ENCODE results near the gene CORO1C.

The CORO1C gene

DNA sequence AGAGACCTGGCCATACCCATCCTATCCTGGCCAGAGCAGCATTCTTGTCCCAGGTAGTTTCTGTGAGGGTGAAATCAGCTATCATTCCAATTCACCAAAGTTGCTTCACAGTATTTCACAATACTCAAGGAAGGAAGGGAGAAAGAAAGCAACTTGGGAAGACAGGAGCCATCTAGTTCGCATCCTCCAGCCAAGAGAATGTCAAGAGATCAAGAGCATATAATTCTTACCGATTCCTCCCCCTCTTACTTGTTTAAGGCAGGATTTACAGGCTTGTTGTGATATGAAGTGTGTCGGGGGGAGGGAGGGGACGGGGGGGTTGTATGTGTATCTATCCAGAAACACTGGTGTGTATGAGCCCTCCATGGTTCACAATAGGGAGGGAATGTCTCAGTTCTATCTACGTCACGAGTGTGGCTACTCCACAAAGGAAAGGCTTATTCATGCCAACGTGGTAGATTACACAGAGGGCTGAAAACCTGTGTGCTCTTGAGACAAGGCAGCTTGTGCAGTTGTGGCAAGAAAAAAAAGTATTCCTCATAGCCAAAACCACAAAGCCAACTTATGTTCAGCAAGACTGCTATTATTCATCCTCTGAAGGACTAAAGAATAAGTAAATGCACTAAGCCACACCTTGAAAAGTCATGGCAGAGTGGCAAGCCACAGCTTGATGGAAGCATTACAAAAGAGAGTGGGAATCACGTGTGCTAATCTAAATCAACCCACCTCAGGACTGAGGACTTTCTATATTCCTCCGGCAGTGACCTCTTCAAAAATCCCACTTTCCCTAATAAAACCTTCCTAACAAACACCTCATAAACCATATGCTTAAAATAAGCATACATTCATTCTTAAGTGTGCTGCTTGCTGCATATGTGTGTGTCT, 35.0 kb downstream of the CORO1C start:
- DNase-seq = peak in 1 of 2 experiments; percentile 11

DNA sequence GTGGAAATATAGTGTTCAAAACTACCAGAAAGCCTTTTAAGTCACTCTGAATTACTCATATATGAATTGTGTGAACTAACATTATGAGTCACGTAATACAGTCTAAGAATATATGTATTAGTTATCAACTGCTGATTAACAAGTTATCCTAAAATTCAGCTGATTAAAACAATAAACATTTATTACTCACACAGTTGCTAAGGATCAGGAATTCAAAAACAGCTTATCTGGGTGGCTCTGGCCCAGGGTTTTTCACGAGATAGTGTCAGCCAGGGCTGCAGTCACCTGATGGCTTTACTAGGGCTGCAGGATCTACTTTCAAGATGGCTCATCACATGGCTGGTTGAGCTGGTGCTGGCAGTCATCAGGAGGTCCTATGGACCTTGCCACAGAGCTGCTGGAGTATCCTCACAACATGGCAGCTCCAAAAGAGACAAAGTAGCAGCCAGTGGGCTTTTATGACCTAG, 36.5 kb downstream of the CORO1C start:
- no peak for DNase-seq

DNA sequence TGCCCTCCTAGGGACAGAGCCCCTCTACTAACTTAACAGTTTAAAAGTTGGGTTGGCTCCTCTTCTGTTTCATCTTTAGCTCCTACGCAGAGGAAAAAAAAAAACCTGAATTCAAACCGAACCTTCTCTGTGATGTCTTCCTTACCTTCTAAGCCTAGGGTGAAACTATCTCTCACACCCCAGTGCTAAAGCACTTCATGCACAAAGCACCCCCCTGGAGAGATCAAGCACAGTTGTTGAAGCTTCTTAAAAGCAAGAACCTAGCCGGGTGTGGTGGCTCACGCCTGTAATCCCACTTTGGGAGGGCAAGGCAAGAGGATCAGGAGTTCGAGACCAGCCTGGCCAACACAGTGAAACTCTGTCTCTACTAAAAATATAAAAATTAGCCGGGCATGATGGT, 37.6 kb downstream of the CORO1C start:
- no peak for DNase-seq

DNA sequence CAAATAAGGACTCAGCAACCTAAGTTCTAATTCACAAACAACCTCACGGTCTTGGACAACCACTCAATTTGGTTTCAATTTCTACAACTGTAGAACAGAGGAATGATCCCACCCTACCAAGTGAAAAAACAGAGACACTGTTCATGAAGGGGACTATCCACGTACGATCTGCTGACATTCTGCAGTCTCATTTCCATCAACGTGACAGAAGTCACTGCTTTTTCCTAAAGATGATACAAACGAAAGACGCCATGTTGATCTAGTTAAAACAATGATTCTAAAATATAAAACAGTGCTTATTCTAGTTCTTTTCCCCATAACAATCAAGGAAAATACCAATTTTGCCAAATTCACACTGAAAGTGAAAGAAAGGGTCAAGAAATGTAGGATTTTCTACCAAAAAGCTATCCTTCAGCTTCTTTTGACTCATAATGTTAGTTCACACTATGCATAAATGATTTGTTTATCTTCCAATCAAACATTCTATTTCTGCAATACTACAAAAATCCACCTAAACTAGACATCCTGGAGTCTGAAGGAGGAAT, 38.1 kb downstream of the CORO1C start:
- DNase-seq = no peak

DNA sequence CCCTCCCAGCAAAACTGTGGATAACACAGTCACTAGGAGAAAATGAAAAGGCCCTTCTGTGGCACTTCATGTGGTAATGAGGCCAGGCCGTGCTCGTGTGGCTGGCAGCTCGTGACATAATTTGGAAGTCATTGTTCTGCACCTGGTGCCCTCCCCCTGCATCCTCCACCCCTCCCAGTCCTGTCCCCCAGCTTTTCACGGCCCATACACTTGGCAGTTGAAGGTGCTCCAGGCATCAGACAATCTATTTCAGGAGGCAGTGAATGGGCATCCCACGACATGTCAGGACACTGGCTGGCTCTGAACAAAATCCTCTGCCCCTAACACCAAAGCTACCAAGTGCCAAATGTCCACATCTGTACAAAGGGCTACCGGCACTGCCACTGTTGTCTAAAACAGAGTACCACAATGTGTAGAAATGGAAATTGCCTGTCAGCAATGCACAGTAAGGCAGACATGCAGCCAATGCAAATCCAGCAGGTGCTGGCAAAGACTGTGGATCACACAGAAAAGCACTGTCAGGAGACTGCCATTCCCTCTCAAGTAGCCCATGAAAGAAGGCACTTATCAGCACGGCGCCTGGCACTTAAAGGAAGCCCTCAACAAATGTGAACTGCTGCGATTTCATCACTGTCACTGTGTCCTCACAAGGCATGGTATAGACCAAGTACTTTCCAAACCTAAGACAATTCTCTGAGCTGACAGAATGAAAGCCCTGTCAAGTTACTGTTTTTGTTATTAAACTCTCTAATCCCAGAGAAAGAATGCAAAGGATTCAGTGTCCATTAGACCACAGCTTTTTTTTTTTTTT, 39.1 kb downstream of the CORO1C start:
- peak; percentile 62 to 81 for DNase-seq

DNA sequence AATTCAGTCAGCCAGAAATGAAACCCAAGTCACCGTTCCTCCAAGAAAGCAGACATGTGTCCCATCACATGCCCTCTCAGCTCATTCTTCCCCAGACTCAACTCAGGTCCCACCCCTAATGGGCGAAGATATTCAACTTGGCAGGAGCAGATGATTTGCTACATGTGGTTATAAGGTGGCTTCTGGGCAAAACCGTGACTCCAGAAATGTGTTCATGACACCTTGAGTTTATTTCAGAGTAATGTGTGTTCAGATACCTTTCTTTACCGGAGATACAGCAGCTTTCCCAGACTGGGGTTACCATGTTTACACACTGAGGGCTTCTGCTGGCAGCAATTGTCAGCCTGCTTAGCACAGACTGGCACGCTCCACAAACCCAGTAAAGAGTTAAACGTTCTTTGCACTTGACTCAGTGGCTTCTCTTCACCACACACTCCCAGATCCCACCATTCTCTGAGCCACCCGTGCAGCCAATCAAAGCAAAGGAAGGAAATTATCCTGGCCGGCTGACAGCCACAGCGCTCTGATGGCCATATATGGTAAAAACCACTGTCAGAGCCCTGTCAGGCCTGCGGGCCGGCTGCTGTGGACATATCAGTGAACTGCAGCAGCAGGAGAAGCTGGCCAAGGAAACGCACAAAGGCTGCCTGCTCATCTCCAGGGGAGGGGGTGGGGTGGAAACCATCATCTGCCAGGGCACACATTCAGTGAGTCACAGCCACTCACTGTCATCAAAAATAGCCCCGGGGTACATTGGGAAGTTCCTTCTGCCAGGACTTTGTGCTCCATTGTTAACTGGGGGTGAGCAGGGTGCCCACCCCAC, 39.9 kb downstream of the CORO1C start:
- DNase-seq = peak; percentile 87 to 94

DNA sequence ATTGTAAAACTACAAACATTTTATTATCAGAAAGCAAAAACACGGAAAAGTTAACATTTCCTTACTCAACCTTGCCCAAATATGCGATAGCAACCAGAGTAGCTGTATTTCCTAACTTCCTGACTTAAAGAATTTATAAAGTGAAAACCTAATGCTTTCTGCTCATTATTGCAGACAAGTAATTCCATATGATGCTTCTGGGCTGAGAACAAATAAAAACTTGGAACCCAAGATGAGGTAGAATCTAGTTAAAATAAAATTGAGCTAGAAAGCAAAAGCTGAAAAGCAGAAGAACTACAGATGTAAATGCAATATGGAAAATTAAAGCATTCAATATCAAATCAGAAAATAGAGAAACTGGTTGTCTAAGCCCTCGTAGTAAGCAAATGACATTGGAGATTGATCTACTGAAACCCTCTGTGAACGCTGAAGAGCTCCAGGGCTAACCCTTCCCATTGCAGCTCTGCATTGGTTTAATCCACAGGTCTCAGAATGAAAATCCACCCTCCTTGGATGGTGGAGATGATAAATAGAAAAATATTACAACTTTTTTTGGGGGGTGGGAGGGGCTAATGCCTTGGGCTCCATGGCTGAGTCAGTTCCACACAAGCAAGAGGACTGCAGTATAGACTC, 40.7 kb downstream of the CORO1C start:
- no peak for DNase-seq

DNA sequence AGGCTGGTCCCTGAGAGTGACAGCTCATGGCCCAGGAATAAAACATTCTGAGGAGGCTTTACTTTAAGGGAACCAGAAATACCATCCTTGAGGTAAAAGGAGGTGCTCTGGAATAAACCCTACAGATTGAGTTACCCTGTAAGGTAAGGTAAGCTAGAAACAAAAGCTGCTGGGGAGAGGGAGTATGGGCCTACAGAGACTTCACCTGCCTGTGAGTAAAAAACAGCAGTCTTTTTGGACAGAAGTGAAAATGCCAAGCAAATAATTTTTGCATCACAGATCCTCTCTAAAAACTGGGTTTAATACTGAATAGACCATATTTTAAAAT, 41.2 kb downstream of the CORO1C start:
- no peak for DNase-seq

DNA sequence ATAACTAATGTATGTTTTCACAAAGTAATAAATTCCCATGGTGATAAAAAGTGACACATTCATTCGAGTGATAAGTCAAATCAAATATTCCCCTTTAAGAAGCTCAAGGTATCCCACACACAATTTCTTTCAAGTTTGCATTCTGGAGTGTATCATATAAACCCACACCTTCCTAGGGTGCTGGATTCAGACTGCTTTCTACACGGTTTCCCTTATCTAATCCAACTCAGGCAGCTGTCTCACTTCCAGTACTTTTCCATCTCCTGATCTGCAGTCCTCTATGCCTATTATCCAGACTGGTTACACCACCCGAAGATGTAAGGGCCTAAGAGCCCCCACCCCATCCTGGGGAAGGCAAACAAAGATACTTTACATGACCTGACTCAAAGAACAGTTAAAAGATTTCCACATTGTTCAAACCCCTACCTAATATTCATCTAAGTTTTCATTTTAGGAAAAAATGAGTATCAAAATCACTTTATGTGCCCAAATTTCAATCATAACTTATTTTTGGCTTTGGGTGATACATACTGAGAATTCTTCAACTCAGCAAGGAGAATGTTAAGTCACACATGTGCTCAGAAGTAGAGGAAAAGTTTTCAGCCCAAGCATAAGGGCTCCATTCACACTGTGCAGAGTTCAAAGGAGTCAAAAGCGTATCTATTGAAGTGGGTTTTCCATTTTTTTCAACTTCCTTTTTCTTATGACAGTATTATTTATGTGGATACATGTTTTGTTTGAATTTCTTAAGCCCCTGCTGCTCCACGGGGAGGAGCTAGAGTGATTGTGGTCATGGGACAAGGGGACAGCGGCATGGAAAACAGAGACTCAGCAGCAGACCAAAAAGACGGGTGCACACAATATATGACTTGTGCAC, 41.8 kb downstream of the CORO1C start:
- DNase-seq = peak; percentile 14 to 51

DNA sequence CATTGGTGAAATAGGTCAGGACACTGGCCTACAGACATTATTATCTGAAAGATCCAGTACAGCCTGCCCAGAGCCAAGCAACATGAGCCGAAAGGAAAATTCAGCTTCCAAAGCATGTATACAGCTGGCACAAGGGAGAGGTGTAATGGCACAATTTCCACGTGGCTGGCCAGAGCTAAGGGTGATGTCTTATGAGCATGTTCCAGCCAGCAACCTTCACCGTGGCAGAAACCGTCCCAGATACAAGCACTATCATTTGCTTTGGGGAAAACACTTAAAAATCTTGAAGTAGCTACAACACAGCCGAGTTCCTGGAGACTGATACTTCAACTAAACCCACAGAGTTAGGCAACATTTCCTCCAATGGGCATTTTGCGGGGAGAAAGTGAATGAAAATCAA, 44.5 kb downstream of the CORO1C start:
- no peak for DNase-seq

DNA sequence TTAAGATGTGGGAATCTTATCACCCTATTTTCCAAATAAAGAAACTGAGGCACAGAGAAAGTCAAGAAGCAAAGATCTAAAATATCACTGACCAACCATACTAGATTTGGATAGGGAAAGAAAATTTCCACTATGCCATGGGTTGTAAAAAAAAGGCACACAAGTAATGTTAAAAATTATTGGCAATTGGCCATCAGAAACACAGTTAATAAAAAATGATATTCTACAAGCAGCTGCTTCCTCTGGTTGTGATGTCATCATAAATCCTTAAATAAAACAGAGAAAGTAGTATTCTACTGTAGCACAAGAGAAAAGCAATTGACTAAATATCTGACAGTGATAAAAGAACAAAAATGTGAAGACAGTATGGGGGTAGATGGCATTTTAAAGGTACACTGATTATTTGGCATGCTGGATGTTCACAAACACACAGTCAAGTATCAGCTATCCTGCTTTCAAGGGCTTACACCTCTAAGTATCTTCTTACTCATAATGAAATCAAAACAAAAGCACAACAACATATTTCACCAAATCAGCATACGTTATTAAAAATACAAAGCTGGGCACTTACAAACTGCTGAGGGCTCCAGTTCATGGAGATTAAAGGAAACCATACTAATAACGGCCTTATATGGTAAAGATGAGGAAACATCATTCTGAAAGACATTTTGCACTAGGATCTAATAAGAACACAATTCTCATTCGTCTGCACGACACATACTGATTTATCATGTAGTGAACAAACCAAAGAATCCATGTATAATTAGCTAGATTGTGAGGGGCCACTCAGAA, 45.7 kb downstream of the CORO1C start:
- no peak for DNase-seq

DNA sequence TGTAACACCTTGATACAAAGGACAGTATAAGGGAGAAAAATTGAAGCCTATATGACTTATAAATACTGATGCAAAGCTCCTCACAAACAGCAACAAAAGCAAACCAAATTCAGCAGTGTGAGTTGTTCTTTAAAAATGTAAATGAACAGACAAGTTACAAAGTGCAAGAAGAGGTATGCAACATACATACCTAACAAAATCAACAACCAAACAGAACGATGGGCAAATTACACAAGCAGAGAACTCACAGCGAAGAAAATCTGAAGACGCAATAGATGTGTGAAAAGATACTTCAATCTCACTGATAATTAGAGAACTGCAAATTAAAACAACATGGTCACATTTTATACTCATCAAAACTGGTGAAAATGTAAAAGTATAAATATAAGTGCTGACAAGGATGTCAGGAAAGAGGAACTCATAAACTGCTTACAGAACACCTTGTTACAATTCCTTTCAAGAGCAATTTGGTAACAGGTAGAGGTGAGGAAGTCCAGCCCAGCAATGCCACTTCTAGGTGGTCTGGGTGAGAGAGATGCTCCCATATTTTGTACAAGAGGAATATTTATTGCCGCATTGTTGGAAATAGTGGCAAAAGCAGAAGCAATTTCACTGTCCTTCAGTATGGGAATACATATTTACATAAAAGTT, 47.3 kb downstream of the CORO1C start:
- DNase-seq = no peak

DNA sequence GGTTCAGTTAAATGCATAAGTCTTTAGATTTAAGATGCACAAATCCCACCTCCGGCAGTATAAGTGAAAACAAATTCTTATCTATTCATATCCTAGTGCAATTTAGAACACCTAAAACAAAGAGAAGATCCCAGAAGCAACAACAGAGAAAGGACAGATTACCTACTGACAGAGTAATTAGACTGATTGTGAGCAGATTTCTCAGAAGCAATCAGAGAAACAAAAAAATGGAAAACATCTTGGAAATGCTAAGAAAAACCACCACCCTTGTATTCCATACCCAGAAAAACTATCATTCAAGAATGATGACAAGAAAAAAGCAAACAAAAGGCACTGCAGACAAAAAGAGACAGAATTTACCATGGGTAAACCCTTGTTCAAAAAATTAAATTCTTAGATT, 50.0 kb downstream of the CORO1C start:
- no peak for DNase-seq

DNA sequence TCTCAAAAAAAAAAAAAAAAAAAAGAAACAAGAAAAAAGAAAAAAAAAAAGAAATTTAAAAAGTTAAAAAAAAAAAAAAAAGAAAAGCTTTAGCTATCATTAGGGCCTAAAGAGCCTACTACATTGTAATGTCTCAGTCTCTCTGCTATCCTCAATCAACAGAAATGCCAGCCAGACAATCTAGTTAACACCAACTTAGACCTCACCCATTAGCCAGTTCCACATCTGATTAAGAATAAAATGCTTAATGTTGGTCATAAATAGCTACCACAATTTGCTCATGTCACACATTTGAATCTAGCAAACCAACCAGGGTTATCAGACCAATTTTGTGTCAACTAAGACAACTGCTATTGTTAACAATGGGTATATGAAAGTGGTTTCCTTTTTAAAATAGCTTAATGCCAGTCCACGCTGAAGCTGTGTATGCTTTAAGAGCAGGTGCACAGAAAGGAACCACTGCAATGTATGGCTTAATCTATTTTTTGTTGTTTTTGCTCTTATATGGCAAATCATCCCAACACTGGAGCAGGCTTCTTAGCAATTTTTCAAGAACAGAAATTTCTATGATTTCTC, 52.1 kb downstream of the CORO1C start:
- no peak for DNase-seq

DNA sequence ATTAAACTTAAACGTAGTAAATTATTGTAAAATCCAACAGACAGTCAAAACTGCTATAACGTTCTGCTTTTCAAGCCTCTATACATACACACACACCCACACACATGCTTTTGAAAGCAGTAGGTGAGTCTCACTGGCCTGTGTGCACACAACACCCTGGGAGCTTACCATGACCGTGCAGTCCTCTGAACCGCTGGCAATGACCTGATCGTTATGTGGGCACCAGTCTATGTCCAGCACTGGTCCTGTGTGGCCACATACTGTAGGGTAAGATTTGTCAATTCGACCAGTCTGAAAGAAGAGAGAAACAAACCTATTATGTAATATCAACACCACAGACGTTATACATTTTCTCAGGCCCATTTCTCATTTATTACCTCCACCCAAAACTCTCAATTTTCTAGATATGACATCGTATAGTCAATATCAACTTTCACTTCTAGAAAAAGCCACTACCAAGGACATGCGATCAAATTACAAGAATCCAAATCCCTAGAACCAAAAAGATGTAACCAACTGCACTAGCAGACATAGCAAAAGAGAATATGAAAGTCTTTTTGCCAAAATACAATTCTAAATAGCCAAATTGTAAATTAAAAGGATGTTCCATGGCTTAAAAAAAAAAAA, 53.1 kb downstream of the CORO1C start:
- DNase-seq = no peak

DNA sequence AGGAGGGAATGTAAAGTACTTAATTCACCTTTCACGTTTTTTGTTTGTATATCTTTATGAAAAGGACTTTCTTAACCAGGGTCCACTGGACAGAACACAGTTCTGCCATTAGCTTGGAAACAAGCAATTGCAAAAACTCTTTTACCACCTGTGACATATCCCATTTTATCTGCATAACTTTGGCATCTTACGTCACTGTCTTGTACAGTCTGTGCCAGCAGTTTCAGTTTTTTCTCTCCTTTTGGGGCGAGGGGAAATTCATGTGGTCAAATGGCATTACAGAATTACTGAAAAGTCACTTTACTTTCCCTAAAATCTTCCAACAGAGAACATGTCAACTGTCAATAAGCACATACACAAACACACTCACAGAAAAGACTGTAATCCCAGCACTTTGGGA, 53.9 kb downstream of the CORO1C start:
- no peak for DNase-seq

DNA sequence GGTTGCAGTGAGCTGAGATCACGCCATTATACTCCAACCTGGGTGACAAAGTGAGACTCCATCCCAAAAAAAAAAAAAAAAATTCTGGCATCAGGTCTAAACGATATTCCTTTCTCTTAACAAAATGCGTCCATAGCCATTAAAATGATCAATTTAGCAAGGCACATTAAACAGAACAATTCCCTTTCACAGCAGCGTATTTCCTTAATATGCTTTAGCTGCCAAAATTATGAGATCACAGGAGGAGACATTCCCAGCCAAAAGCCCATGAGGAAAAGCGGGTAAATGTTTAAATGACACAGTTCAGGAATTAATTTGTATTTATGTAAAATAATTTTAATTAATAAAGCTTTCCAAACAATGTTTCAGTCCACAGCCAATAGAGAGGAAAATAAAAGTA, 54.6 kb downstream of the CORO1C start:
- DNase-seq = no peak

DNA sequence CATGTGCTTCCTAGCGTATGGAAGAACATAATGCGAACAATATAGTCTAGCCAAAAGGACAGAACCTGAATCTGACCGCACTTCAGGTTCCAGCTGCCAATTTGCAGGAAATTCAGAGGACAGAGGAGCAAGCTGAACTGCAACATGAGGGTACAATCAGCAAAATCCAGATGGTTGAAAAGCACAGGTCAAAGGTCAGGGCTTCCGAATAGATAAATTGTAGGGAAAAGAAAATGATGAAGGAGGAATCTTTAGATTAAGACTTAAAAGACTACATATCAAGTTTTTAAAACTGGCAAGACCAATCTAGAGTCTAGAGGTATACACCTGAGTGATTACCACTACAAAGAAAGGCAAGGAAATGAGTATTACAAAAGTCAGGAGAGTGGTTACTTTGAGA, 55.5 kb downstream of the CORO1C start:
- DNase-seq = no peak

DNA sequence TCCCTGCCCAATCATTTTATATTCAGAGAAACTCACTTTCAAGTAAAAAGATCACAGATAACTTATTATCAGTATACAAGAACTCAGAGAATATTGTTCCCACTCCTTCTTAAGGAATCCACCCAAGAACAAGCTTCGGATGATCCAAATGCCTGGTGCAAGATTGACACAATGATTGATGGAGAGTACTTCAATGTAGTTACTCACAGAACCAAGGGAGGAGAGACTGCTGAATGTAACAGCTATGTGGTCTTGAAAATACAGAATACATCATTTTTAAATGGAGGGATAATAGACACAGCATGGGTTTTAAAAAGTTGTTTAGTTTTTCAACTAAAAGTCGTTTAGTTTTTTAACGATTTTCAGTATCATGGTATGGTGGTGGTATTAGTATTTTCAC, 59.3 kb downstream of the CORO1C start:
- no peak for DNase-seq

Measured in NCI-H524 (cell line).